ENCODE results near the gene NFILZ.

NFILZ gene

GRCh38 chr19:8663920-8664670 is 33.7 kb downstream of the NFILZ start:
- Histone ChIP-seq H3K9ac (ENCODE audit: insufficient read length) (no peak overlapping the region), H3K9me3 (ENCODE audit: low read depth, low read length) (no peaks in the 10 kb centered on the region), H3K4me3 (peak overlapping the region; percentile 46), H3K36me3 (ENCODE audit: insufficient read depth, low read length) (no peaks in the 10 kb centered on the region), H3K27ac (no peak overlapping the region)
- TF ChIP-seq POLR2AphosphoS5 (IDR thresholded peaks at IDR 0.05; ENCODE audit: borderline replicate concordance, low read depth, low read length) (no peak), EZH2 (IDR thresholded peaks at IDR 0.05) (no peak), FOXP2 (optimal IDR thresholded peaks at IDR 0.05; ENCODE audit: control extremely low read depth, extremely low read length, insufficient read depth) (no peak)
- no peak for DNase-seq (ENCODE audit: low read depth, low spot score)

- Histone ChIP-seq H3K4me3 (peak overlapping the region; percentile 46), H3K9ac (ENCODE audit: insufficient read length) (no peak overlapping the region), H3K27ac (no peak overlapping the region), H3K9me3 (ENCODE audit: low read depth, low read length) (no peaks in the 10 kb centered on the region), H3K36me3 (ENCODE audit: insufficient read depth, low read length) (no peaks in the 10 kb centered on the region)
- no peak for DNase-seq (ENCODE audit: low read depth, low spot score)
- TF ChIP-seq POLR2AphosphoS5 (IDR thresholded peaks at IDR 0.05; ENCODE audit: borderline replicate concordance, low read depth, low read length) (no peak), FOXP2 (optimal IDR thresholded peaks at IDR 0.05; ENCODE audit: control extremely low read depth, extremely low read length, insufficient read depth) (no peak), EZH2 (IDR thresholded peaks at IDR 0.05) (no peak)
Observed at GRCh38 chr19:8664671-8665057, 34.2 kb downstream of the NFILZ start.

- Histone ChIP-seq H3K4me3 (no peak overlapping the region), H3K27ac (no peak overlapping the region), H3K9ac (ENCODE audit: insufficient read length) (no peak overlapping the region), H3K36me3 (ENCODE audit: insufficient read depth, low read length) (no peaks in the 10 kb centered on the region), H3K9me3 (ENCODE audit: low read depth, low read length) (no peaks in the 10 kb centered on the region)
- no peak for DNase-seq (ENCODE audit: low read depth, low spot score)
- TF ChIP-seq EZH2 (IDR thresholded peaks at IDR 0.05) (no peak), FOXP2 (optimal IDR thresholded peaks at IDR 0.05; ENCODE audit: control extremely low read depth, extremely low read length, insufficient read depth) (no peak), POLR2AphosphoS5 (IDR thresholded peaks at IDR 0.05; ENCODE audit: borderline replicate concordance, low read depth, low read length) (no peak)
Observed at GRCh38 chr19:8665468-8666213, 35.2 kb downstream of the NFILZ start.

GRCh38 chr19:8666814-8667405 is 36.5 kb downstream of the NFILZ start:
- DNase-seq (ENCODE audit: low read depth, low spot score): no peak
- TF ChIP-seq EZH2 (IDR thresholded peaks at IDR 0.05): no peak
- no peak for TF ChIP-seq POLR2AphosphoS5 (IDR thresholded peaks at IDR 0.05; ENCODE audit: borderline replicate concordance, low read depth, low read length)
- TF ChIP-seq FOXP2 (optimal IDR thresholded peaks at IDR 0.05; ENCODE audit: control extremely low read depth, extremely low read length, insufficient read depth): no peak

GRCh38 chr19:8673276-8673891 is 43.0 kb downstream of the NFILZ start:
- no peak overlapping the region for H3K9ac ChIP-seq (ENCODE audit: insufficient read length)
- DNase-seq (ENCODE audit: low read depth, low spot score): no peak
- no peaks in the 10 kb centered on the region for H3K9me3 ChIP-seq (ENCODE audit: low read depth, low read length)
- H3K4me3 ChIP-seq: no peak overlapping the region
- no peaks in the 10 kb centered on the region for H3K36me3 ChIP-seq (ENCODE audit: insufficient read depth, low read length)
- TF ChIP-seq FOXP2 (optimal IDR thresholded peaks at IDR 0.05; ENCODE audit: control extremely low read depth, extremely low read length, insufficient read depth) (no peak), POLR2AphosphoS5 (IDR thresholded peaks at IDR 0.05; ENCODE audit: borderline replicate concordance, low read depth, low read length) (no peak), EZH2 (IDR thresholded peaks at IDR 0.05) (no peak)
- H3K27ac ChIP-seq: no peak overlapping the region

More at GRCh38 chr19:8666814-8667405, 36.5 kb downstream of the NFILZ start:
- Histone ChIP-seq H3K9me3 (ENCODE audit: low read depth, low read length) (no peaks in the 10 kb centered on the region), H3K9ac (ENCODE audit: insufficient read length) (no peak overlapping the region), H3K4me3 (no peak overlapping the region), H3K27ac (no peak overlapping the region), H3K36me3 (ENCODE audit: insufficient read depth, low read length) (no peaks in the 10 kb centered on the region)

- Histone ChIP-seq H3K9me3 (ENCODE audit: low read depth, low read length) (no peaks in the 10 kb centered on the region), H3K4me3 (no peak overlapping the region), H3K9ac (ENCODE audit: insufficient read length) (no peak overlapping the region), H3K36me3 (ENCODE audit: insufficient read depth, low read length) (no peaks in the 10 kb centered on the region), H3K27ac (no peak overlapping the region)
- no peak for TF ChIP-seq POLR2AphosphoS5 (IDR thresholded peaks at IDR 0.05; ENCODE audit: borderline replicate concordance, low read depth, low read length)
- DNase-seq (ENCODE audit: low read depth, low spot score): no peak
Observed at GRCh38 chr19:8675066-8675465, 44.6 kb downstream of the NFILZ start.

- H3K9ac ChIP-seq (ENCODE audit: insufficient read length): no peak overlapping the region
- no peaks in the 10 kb centered on the region for H3K9me3 ChIP-seq (ENCODE audit: low read depth, low read length)
- H3K27ac ChIP-seq: no peak overlapping the region
- H3K36me3 ChIP-seq (ENCODE audit: insufficient read depth, low read length): no peaks in the 10 kb centered on the region
- H3K4me3 ChIP-seq: no peak overlapping the region
- no peak for DNase-seq (ENCODE audit: low read depth, low spot score)
- TF ChIP-seq FOXP2 (optimal IDR thresholded peaks at IDR 0.05; ENCODE audit: control extremely low read depth, extremely low read length, insufficient read depth): no peak
- TF ChIP-seq EZH2 (IDR thresholded peaks at IDR 0.05): no peak
- TF ChIP-seq POLR2AphosphoS5 (IDR thresholded peaks at IDR 0.05; ENCODE audit: borderline replicate concordance, low read depth, low read length): no peak
Observed at GRCh38 chr19:8678244-8678807, 47.9 kb downstream of the NFILZ start.
